Loucy (cell line): ENCODE results near the gene TOB1.

Experiments used
- H2AFZ ChIP-seq: fragments of 200-600 bp; sonication (generic); 2 replicates; pipeline ENCODE4 v1.6.0; 2016; ENCODE audit warnings: antibody characterized with exemption, mild to moderate bottlenecking, low read length, moderate library complexity
- H3F3A ChIP-seq: fragments of 200-600 bp; 2 replicates; pipeline ENCODE4 v1.6.0; 2016; ENCODE audit warnings: antibody characterized with exemption, low read depth, mild to moderate bottlenecking
- H3K27me3 ChIP-seq: fragments of 200-600 bp; sonication (generic); 2 replicates; pipeline ENCODE4 v1.6.1; 2014; ENCODE audit warnings: low read length, mild to moderate bottlenecking; ENCODE audit not compliant: insufficient read depth, poor library complexity, severe bottlenecking
- H3K36me3 ChIP-seq: fragments of 200-600 bp; sonication (generic); 2 replicates; pipeline ENCODE4 v1.6.1; 2016; ENCODE audit warnings: low read length; ENCODE audit not compliant: insufficient read depth
- H3K4me1 ChIP-seq: fragments of 200-600 bp; sonication (generic); 2 replicates; pipeline ENCODE4 v1.5.1; 2014; ENCODE audit warnings: low read length, mild to moderate bottlenecking; ENCODE audit not compliant: insufficient read depth, poor library complexity, severe bottlenecking
- H3K4me2 ChIP-seq: fragments of 200-600 bp; sonication (generic); 2 replicates; pipeline ENCODE4 v1.6.0; 2014; ENCODE audit warnings: antibody characterized with exemption, low read length, low read depth, mild to moderate bottlenecking; ENCODE audit not compliant: poor library complexity, severe bottlenecking
- H3K4me3 ChIP-seq: fragments of 200-600 bp; sonication (generic); 2 replicates; pipeline ENCODE4 v1.5.1; 2014; ENCODE audit warnings: low read length, mild to moderate bottlenecking, mixed read lengths; ENCODE audit not compliant: poor library complexity, severe bottlenecking
- H3K79me2 ChIP-seq: fragments of 200-600 bp; sonication (generic); 2 replicates; pipeline ENCODE4 v1.6.1; 2014; ENCODE audit warnings: low read length; ENCODE audit not compliant: insufficient read depth
- H3K9ac ChIP-seq: fragments of 200-600 bp; sonication (generic); 2 replicates; pipeline ENCODE4 v1.6.0; 2014; ENCODE audit warnings: mild to moderate bottlenecking, low read depth, low read length, moderate library complexity; ENCODE audit not compliant: poor library complexity, severe bottlenecking
- H3K9me2 ChIP-seq: fragments of 200-600 bp; sonication (generic); replicated peaks from 2 replicates; pipeline ENCODE4 v1.6.1; 2016; ENCODE audit warnings: low read depth, low read length, mixed read lengths
- H3K9me3 ChIP-seq: fragments of 200-600 bp; sonication (generic); 2 replicates; pipeline ENCODE4 v1.6.1; 2014; ENCODE audit warnings: mild to moderate bottlenecking, antibody characterized with exemption, low read length, low read depth; ENCODE audit not compliant: insufficient read depth
- H4K20me1 ChIP-seq: fragments of 200-600 bp; sonication (generic); 2 replicates; pipeline ENCODE4 v1.6.0; 2014; ENCODE audit warnings: antibody characterized with exemption, low read length, mild to moderate bottlenecking; ENCODE audit not compliant: insufficient read depth, poor library complexity, severe bottlenecking
- EZH2phosphoT487 ChIP-seq: fragments of 200-600 bp; IDR thresholded peaks from 2 replicates; pipeline ENCODE4 v1.6.1; 2018; ENCODE audit warnings: antibody characterized with exemption, mild to moderate bottlenecking, moderate library complexity, borderline replicate concordance
- TF ChIP-seq, protein P1 (sequence below): fragments of 200-600 bp; sonication (generic); conservative IDR thresholded peaks from 2 replicates; pipeline ENCODE4 v1.5.1; 2014; ENCODE audit warnings: mild to moderate bottlenecking, antibody characterized with exemption, low read length

TOB1 gene

GRCh38 chr17:50883850-50884438 lies 17.8 kb upstream of the TOB1 start:
- Histone ChIP-seq H3K9ac (no peak overlapping the region), H3K4me3 (no peak overlapping the region), H3K79me2 (no peaks in the 10 kb centered on the region), H4K20me1 (no peaks in the 10 kb centered on the region), H3K9me2 (no peaks in the 10 kb centered on the region), H3F3A (no peaks in the 10 kb centered on the region), H3K36me3 (no peaks in the 10 kb centered on the region), H2AFZ (no peak overlapping the region), H3K4me1 (no peaks in the 10 kb centered on the region), H3K9me3 (no peaks in the 10 kb centered on the region; the same call in 1 of the 2 replicates), H3K4me2 (no peak overlapping the region), H3K27me3 (no peaks in the 10 kb centered on the region)
- no peak for TF ChIP-seq EZH2phosphoT487
- TF ChIP-seq, protein P1, sequence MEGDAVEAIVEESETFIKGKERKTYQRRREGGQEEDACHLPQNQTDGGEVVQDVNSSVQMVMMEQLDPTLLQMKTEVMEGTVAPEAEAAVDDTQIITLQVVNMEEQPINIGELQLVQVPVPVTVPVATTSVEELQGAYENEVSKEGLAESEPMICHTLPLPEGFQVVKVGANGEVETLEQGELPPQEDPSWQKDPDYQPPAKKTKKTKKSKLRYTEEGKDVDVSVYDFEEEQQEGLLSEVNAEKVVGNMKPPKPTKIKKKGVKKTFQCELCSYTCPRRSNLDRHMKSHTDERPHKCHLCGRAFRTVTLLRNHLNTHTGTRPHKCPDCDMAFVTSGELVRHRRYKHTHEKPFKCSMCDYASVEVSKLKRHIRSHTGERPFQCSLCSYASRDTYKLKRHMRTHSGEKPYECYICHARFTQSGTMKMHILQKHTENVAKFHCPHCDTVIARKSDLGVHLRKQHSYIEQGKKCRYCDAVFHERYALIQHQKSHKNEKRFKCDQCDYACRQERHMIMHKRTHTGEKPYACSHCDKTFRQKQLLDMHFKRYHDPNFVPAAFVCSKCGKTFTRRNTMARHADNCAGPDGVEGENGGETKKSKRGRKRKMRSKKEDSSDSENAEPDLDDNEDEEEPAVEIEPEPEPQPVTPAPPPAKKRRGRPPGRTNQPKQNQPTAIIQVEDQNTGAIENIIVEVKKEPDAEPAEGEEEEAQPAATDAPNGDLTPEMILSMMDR: no peak

- Histone ChIP-seq H3K4me1 (no peaks in the 10 kb centered on the region), H3K79me2 (no peaks in the 10 kb centered on the region), H2AFZ (no peak overlapping the region), H3K27me3 (peaks cover 3% of the 10 kb centered on the region), H3K9ac (no peak overlapping the region), H4K20me1 (no peaks in the 10 kb centered on the region), H3K36me3 (no peaks in the 10 kb centered on the region), H3K9me2 (no peaks in the 10 kb centered on the region), H3K4me3 (no peak overlapping the region), H3K4me2 (no peak overlapping the region), H3K9me3 (no peaks in the 10 kb centered on the region; the same call in 1 of the 2 replicates), H3F3A (no peaks in the 10 kb centered on the region)
- TF ChIP-seq EZH2phosphoT487: no peak
- TF ChIP-seq, protein P1: no peak
These were observed 16.7 kb upstream of the TOB1 start for GRCh38 chr17:50882851-50883250.

DNA sequence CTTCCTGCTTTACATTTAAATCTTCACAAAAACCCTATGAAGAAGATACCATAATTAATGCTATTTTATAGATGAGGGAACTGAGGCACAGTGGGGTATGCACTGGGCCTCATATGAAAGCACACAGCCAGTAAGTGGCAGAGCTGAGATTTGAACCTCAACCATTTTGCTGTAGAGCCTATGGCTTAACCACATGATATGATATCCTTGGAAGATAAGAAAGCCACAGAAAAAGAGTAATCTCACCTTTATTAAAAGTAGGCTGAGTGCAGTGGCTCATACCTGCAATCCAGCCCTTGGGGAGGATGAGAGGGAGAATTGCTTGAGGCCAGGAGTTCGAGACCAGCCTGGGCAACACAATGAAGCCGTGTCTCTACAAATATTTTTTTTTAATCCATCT lies 15.0 kb upstream of the TOB1 start:
- TF ChIP-seq EZH2phosphoT487: no peak
- TF ChIP-seq, protein P1: no peak
- Histone ChIP-seq H3F3A (no peaks in the 10 kb centered on the region), H3K4me3 (no peak overlapping the region), H3K9me3 (no peaks in the 10 kb centered on the region; the same call in 1 of the 2 replicates), H3K79me2 (no peaks in the 10 kb centered on the region), H4K20me1 (no peaks in the 10 kb centered on the region), H3K27me3 (peaks cover 15% of the 10 kb centered on the region), H3K4me1 (no peaks in the 10 kb centered on the region), H3K36me3 (no peaks in the 10 kb centered on the region), H2AFZ (no peak overlapping the region), H3K9ac (no peak overlapping the region), H3K4me2 (no peak overlapping the region), H3K9me2 (no peaks in the 10 kb centered on the region)
